ENCODE results near the gene TMEM187. TPM values are rescaled to one million over a fixed set of nuclear protein-coding genes. Genes with fewer than 3 reads are reported as not detected.

The TMEM187 gene
- total RNA-seq, 2 donors from 2014 or later: 4.8 to 8.1 TPM

GRCh38 chrX:153981231-153981630 lies 8.7 kb downstream of the TMEM187 start:
- Histone ChIP-seq H3K36me3 (ENCODE audit: control insufficient read depth, insufficient read depth, low read length) (no peaks in the 10 kb centered on the region), H3K9me3 (ENCODE audit: control insufficient read depth, low read length) (no peaks in the 10 kb centered on the region), H3K9ac (ENCODE audit: extremely low read depth, low read length, poor library complexity, severe bottlenecking) (no peak overlapping the region), H3K4me3 (ENCODE audit: low read length) (no peak overlapping the region), H3K27me3 (ENCODE audit: control insufficient read depth, insufficient read depth, low read length, poor library complexity, severe bottlenecking) (no peaks in the 10 kb centered on the region), H3K4me1 (ENCODE audit: control insufficient read depth, insufficient read depth, low read length) (no peaks in the 10 kb centered on the region), H3K27ac (ENCODE audit: low read depth, low read length) (peak overlapping the region; percentile 63)
- H3K4me3 Mint-ChIP-seq: no peak overlapping the region
- no peaks in the 10 kb centered on the region for H3K4me1 Mint-ChIP-seq
- TF ChIP-seq CTCF (conservative IDR thresholded peaks at IDR 0.05): no peak
- 80 to 84% methylated on average over 1 to 3 of the region's 7 CpGs for WGBS, 2 experiments (ENCODE audit: insufficient coverage in 1 of 2, insufficient read length in 1 of 2)
- H3K9me3 Mint-ChIP-seq: peaks cover 50% of the 10 kb centered on the region
- H3K27ac Mint-ChIP-seq: no peak overlapping the region
- DNase-seq: no peak
- no peaks in the 10 kb centered on the region for H3K27me3 Mint-ChIP-seq (ENCODE audit: insufficient read depth)
- peaks cover 12% of the 10 kb centered on the region for H3K36me3 Mint-ChIP-seq (ENCODE audit: low read depth)

GRCh38 chrX:153981771-153982533 lies 9.4 kb downstream of the TMEM187 start:
- WGBS, 2 experiments (ENCODE audit: insufficient coverage in 1 of 2, insufficient read length in 1 of 2): 90 to 93% methylated on average over 20 to 52 of the region's 52 CpGs
- no peak overlapping the region for H3K4me3 Mint-ChIP-seq
- Histone ChIP-seq H3K4me3 (ENCODE audit: low read length) (no peak overlapping the region), H3K4me1 (ENCODE audit: control insufficient read depth, insufficient read depth, low read length) (no peaks in the 10 kb centered on the region), H3K9ac (ENCODE audit: extremely low read depth, low read length, poor library complexity, severe bottlenecking) (no peak overlapping the region), H3K9me3 (ENCODE audit: control insufficient read depth, low read length) (no peaks in the 10 kb centered on the region), H3K36me3 (ENCODE audit: control insufficient read depth, insufficient read depth, low read length) (no peaks in the 10 kb centered on the region), H3K27me3 (ENCODE audit: control insufficient read depth, insufficient read depth, low read length, poor library complexity, severe bottlenecking) (no peaks in the 10 kb centered on the region), H3K27ac (ENCODE audit: low read depth, low read length) (peak overlapping the region; percentile 63)
- H3K27ac Mint-ChIP-seq: no peak overlapping the region
- no peak for TF ChIP-seq CTCF (conservative IDR thresholded peaks at IDR 0.05)
- H3K27me3 Mint-ChIP-seq (ENCODE audit: insufficient read depth): no peaks in the 10 kb centered on the region
- DNase-seq: no peak
- H3K36me3 Mint-ChIP-seq (ENCODE audit: low read depth): peaks cover 12% of the 10 kb centered on the region
- H3K9me3 Mint-ChIP-seq: peaks cover 53% of the 10 kb centered on the region
- no peaks in the 10 kb centered on the region for H3K4me1 Mint-ChIP-seq

GRCh38 chrX:153983321-153983801 lies 10.8 kb downstream of the TMEM187 start:
- Mint-ChIP-seq H3K4me3 (no peak overlapping the region), H3K4me1 (no peaks in the 10 kb centered on the region), H3K27me3 (ENCODE audit: insufficient read depth) (no peaks in the 10 kb centered on the region), H3K9me3 (peaks cover 63% of the 10 kb centered on the region), H3K36me3 (ENCODE audit: low read depth) (peaks cover 12% of the 10 kb centered on the region), H3K27ac (no peak overlapping the region)
- 93 to 94% methylated on average over 6 to 12 of the region's 12 CpGs for WGBS, 2 experiments (ENCODE audit: insufficient coverage in 1 of 2, insufficient read length in 1 of 2)
- no peak for DNase-seq
- TF ChIP-seq CTCF (conservative IDR thresholded peaks at IDR 0.05): no peak
- Histone ChIP-seq H3K4me3 (ENCODE audit: low read length) (no peak overlapping the region), H3K9me3 (ENCODE audit: control insufficient read depth, low read length) (no peaks in the 10 kb centered on the region), H3K36me3 (ENCODE audit: control insufficient read depth, insufficient read depth, low read length) (no peaks in the 10 kb centered on the region), H3K9ac (ENCODE audit: extremely low read depth, low read length, poor library complexity, severe bottlenecking) (no peak overlapping the region), H3K4me1 (ENCODE audit: control insufficient read depth, insufficient read depth, low read length) (no peaks in the 10 kb centered on the region), H3K27me3 (ENCODE audit: control insufficient read depth, insufficient read depth, low read length, poor library complexity, severe bottlenecking) (no peaks in the 10 kb centered on the region), H3K27ac (ENCODE audit: low read depth, low read length) (no peak overlapping the region)
